ENCODE results near the gene SLC26A1. TPM values are rescaled to one million over a fixed set of nuclear protein-coding genes. Genes with fewer than 3 reads are reported as not detected.

SLC26A1 gene
- total and polyA plus RNA-seq, 2 donors (not counting 3 experiments of a cell fraction or from before 2014, with no cell fraction given), result 0.10 TPM; not detected in 1

DNA sequence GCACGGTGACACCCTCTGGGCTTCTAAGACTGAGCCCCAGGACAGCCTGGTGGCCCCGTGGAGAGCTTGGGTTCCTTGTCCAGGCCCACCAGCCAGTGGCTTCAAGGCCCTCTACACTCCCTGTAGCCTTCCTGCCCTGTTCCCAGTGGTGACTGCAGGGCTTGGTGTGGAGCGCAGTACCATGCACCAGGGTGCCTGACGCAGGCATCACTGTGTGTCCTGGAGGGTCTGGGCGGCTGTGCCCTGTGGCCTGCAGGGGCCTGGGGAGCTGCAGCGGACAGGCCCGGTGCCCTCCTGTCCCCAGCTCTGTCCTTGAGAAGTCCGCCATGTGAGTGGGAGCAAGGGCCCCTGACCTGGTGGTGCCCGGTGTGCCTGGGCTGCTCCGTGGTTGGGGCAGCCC is 22.5 kb upstream of the SLC26A1 start:
- Histone ChIP-seq H3K27ac (ENCODE audit: insufficient read depth, low read depth, low read length) (no peak overlapping the region), H3K4me3 (replicated peaks in 1 of 3; ENCODE audit: insufficient read depth in 1 of 3, low read depth in 1 of 3, low read length in 3 of 3) (no peak overlapping the region), H3K79me2 (ENCODE audit: control insufficient read depth, insufficient read depth, low read length) (peaks cover 3% of the 10 kb centered on the region), H3K36me3 (ENCODE audit: control insufficient read depth in 2 of 2, extremely low read depth in 1 of 2, insufficient read depth in 2 of 2, low read length in 2 of 2) (peaks cover 0 to 2% of the 10 kb centered on the region in 2 experiments), H3K4me1 (ENCODE audit: control insufficient read depth, extremely low read depth, insufficient read depth, low read length) (no peaks in the 10 kb centered on the region), H3K9ac (replicated peaks; ENCODE audit: extremely low read depth, insufficient read depth, low read length) (no peak overlapping the region), H3K9me1 (replicated peaks; ENCODE audit: control insufficient read depth, extremely low read depth, insufficient read depth, low read length) (no peaks in the 10 kb centered on the region), H3K4me2 (ENCODE audit: insufficient read depth, low read length) (no peak overlapping the region), H3K9me3 (replicated peaks; ENCODE audit: control insufficient read depth, insufficient read depth, low read length) (no peaks in the 10 kb centered on the region), H2AFZ (ENCODE audit: low read depth, low read length) (no peak overlapping the region), H4K20me1 (replicated peaks; ENCODE audit: control insufficient read depth, extremely low read depth, insufficient read depth, low read length) (no peaks in the 10 kb centered on the region), H3K27me3 (ENCODE audit: control insufficient read depth in 2 of 2, insufficient read depth in 2 of 2, low read length in 2 of 2) (no peaks in the 10 kb centered on the region)
- no peak for TF ChIP-seq CTCF (IDR thresholded peaks at IDR 0.05; ENCODE audit: extremely low read depth in 1 of 2, insufficient read depth in 1 of 2, low read depth in 1 of 2, low read length in 2 of 2)
- no peak for TF ChIP-seq JUN (IDR thresholded peaks at IDR 0.05; ENCODE audit: borderline replicate concordance, insufficient read depth, insufficient read length, low read depth)
- TF ChIP-seq EZH2 (IDR thresholded peaks at IDR 0.05; ENCODE audit: borderline replicate concordance, low read depth, low read length, severe bottlenecking), result no peak
- TF ChIP-seq POLR2A (IDR thresholded peaks at IDR 0.05; ENCODE audit: low read depth, low read length), result no peak
- TF ChIP-seq MYC (IDR thresholded peaks at IDR 0.05; ENCODE audit: low read depth, low read length), result no peak
- no peak for TF ChIP-seq POLR2AphosphoS5 (IDR thresholded peaks at IDR 0.05; ENCODE audit: insufficient read depth, low read depth, low read length)
- TF ChIP-seq, protein P1, sequence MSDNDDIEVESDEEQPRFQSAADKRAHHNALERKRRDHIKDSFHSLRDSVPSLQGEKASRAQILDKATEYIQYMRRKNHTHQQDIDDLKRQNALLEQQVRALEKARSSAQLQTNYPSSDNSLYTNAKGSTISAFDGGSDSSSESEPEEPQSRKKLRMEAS (IDR thresholded peaks at IDR 0.05; ENCODE audit: insufficient read depth, insufficient read length), result no peak
- TF ChIP-seq GATA2 (IDR thresholded peaks at IDR 0.05; ENCODE audit: insufficient read depth, insufficient read length, low read depth, low read length), result no peak
- ChIA-PET POLR2A (no interaction called here), CTCF (no interaction called here)
- no TSS peak for BruUV-seq (replicated peaks)
- DNase-seq (ENCODE audit: low read depth, low spot score), result no peak
- intact Hi-C loops (cut with micrococcal nuclease), result no loop called here
- dilution Hi-C loops (cut with MboI; ENCODE audit: extremely low pct_ligation_motif_present, low sequenced_read_pairs), result no loop called here
- FAIRE-seq, result no peak

All from endothelial cell of umbilical vein (primary cell).